Activated CD4-positive, alpha-beta T cell treated with anti-CD3 and anti-CD28 coated beads, Interleukin-2, amount 10 ng/mL, durations not matched to agents 24 days and 14 days (primary cell): ENCODE data around the gene CD300LB. TPM values are rescaled to one million over a fixed set of nuclear protein-coding genes. Genes with fewer than 3 reads are reported as not detected.

Experiments used
- total RNA-seq: library from RNA; stranded (reverse); gene quantifications from 2 replicates; pipeline ENCODE4 v1.2.3, GENCODE V29; 2022

CD300LB gene
- total RNA-seq, 1 donor from 2014 or later: not detected

Other genes starting within 250 kb of the CD300LB start
- 0.09 and 0.23 TPM in 2 replicates for gene KIF19, start 205.2 kb downstream of the CD300LB start, total RNA-seq
- gene BTBD17, start 169.6 kb downstream of the CD300LB start, total RNA-seq: not detected in 2 replicates
- 0.28 TPM in 1 of 2 replicates, not detected in the other for gene GPR142, start 164.0 kb downstream of the CD300LB start, total RNA-seq
- 0.42 and 0.54 TPM in 2 replicates for gene GPRC5C, start 99.4 kb downstream of the CD300LB start, total RNA-seq
- 14.9 and 15.3 TPM in 2 replicates for gene CD300A, start 64.8 kb downstream of the CD300LB start, total RNA-seq
- 0.17 and 0.26 TPM in 2 replicates for gene CD300C, start 14.6 kb upstream of the CD300LB start, total RNA-seq
- gene CD300H, start 36.0 kb upstream of the CD300LB start, total RNA-seq: not detected in 2 replicates
- not detected in 2 replicates for gene CD300LD, start 60.8 kb upstream of the CD300LB start, total RNA-seq
- gene CD300E, start 92.3 kb upstream of the CD300LB start, total RNA-seq: not detected in 2 replicates
- not detected in 2 replicates for gene CD300LF, start 181.4 kb upstream of the CD300LB start, total RNA-seq
- gene RAB37, start 205.8 kb upstream of the CD300LB start, total RNA-seq: 5.5 and 7.5 TPM in 2 replicates
- gene NHERF1, start 217.2 kb upstream of the CD300LB start, total RNA-seq: 134 and 138 TPM in 2 replicates
- 62.7 and 67.6 TPM in 2 replicates for gene NAT9, start 244.9 kb upstream of the CD300LB start, total RNA-seq